Smooth muscle cell (in vitro differentiated cells): ENCODE data around the gene CIDEB. TPM values are rescaled to one million over a fixed set of nuclear protein-coding genes. Genes with fewer than 3 reads are reported as not detected.

ENCODE experiments used
- DNase-seq: peaks from one replicate; lab custom pipeline; 2025; ENCODE audit not compliant: unreplicated experiment; lab: John Stamatoyannopoulos, UW
- H2AFZ ChIP-seq: fragments of 200-600 bp; sonication (generic); 2 replicates; pipeline ENCODE4 v1.6.0; 2016; ENCODE audit warnings: antibody characterized with exemption, low read depth, mild to moderate bottlenecking
- H3F3A ChIP-seq: fragments of 200-600 bp; sonication (generic); 2 replicates; pipeline ENCODE4 v1.6.0; 2017; ENCODE audit warnings: antibody characterized with exemption, low read depth
- H3K27ac ChIP-seq: fragments of 200-600 bp; sonication (generic); 2 replicates; pipeline ENCODE4 v1.5.1; 2016; ENCODE audit warnings: low read depth, mild to moderate bottlenecking
- H3K27me3 ChIP-seq: fragments of 200-600 bp; sonication (generic); 2 replicates; pipeline ENCODE4 v1.6.1; 2016; ENCODE audit warnings: low read depth, mild to moderate bottlenecking
- H3K36me3 ChIP-seq: fragments of 200-600 bp; sonication (generic); 2 replicates; pipeline ENCODE4 v1.5.1; 2016; ENCODE audit warnings: low read depth
- H3K4me1 ChIP-seq: fragments of 200-600 bp; sonication (generic); 2 replicates; pipeline ENCODE4 v1.5.1; 2016; ENCODE audit warnings: low read depth
- H3K4me2 ChIP-seq: fragments of 200-600 bp; sonication (generic); 2 replicates; pipeline ENCODE4 v1.6.0; 2016; ENCODE audit warnings: mild to moderate bottlenecking
- H3K4me3 ChIP-seq: fragments of 200-600 bp; sonication (generic); 2 replicates; pipeline ENCODE4 v1.5.1; 2016; ENCODE audit warnings: mild to moderate bottlenecking
- H3K79me2 ChIP-seq: fragments of 200-600 bp; sonication (generic); 2 replicates; pipeline ENCODE4 v1.6.0; 2016; ENCODE audit warnings: low read depth, mild to moderate bottlenecking
- H3K9ac ChIP-seq: fragments of 200-600 bp; sonication (generic); 2 replicates; pipeline ENCODE4 v1.6.0; 2016; ENCODE audit warnings: low read depth
- H3K9me3 ChIP-seq: fragments of 200-600 bp; sonication (generic); replicated peaks from 2 replicates; pipeline ENCODE4 v1.5.1; 2016; ENCODE audit warnings: low read depth
- H4K20me1 ChIP-seq: fragments of 200-600 bp; sonication (generic); 2 replicates; pipeline ENCODE4 v1.6.0; 2016; ENCODE audit warnings: low read depth
- WGBS: methylation state at CpG from one replicate; pipeline ENCODE4 v1.1.7; 2016; ENCODE audit warnings: low lambda C conversion rate; 5-methylcytosine and 5-hydroxymethylcytosine counted together
- polyA plus RNA-seq: library from polyadenylated mRNA; unstranded; fragments of >200 nt; fragmentation: Nextera tagmentation; extraction: Ambion mirVana; gene quantifications from 2 replicates; pipeline ENCODE4 v1.2.1, GENCODE V29; 2016
- total RNA-seq: library from RNA; depleted of rRNA; stranded (reverse); fragments of >200 nt; gene quantifications from 2 replicates; pipeline ENCODE4 v1.2.3, GENCODE V29; 2014
- TF ChIP-seq, protein P1 (sequence below): fragments of 200-600 bp; sonication (generic); IDR thresholded peaks from 2 replicates; pipeline ENCODE4 v1.5.1; 2017; ENCODE audit warnings: borderline replicate concordance, mild to moderate bottlenecking, antibody characterized with exemption; ENCODE audit not compliant: insufficient read depth, poor library complexity, severe bottlenecking

CIDEB gene
- total and polyA plus RNA-seq, 2 experiments from 2014 or later, result not detected

GRCh38 chr14:24308342-24309124, 756 bp upstream of the CIDEB start:
- Histone ChIP-seq H3K27ac (no peak overlapping the region), H3K36me3 (no peaks in the 10 kb centered on the region), H3K4me1 (no peaks in the 10 kb centered on the region), H3F3A (no peaks in the 10 kb centered on the region), H3K4me2 (no peak overlapping the region), H3K27me3 (no peaks in the 10 kb centered on the region), H3K4me3 (no peak overlapping the region), H4K20me1 (no peaks in the 10 kb centered on the region), H3K9ac (no peak overlapping the region), H3K79me2 (no peaks in the 10 kb centered on the region), H3K9me3 (no peaks in the 10 kb centered on the region), H2AFZ (no peak overlapping the region)
- 91% methylated on average over 7 of the region's 7 CpGs for WGBS
- DNase-seq, result no peak
- TF ChIP-seq, protein P1, sequence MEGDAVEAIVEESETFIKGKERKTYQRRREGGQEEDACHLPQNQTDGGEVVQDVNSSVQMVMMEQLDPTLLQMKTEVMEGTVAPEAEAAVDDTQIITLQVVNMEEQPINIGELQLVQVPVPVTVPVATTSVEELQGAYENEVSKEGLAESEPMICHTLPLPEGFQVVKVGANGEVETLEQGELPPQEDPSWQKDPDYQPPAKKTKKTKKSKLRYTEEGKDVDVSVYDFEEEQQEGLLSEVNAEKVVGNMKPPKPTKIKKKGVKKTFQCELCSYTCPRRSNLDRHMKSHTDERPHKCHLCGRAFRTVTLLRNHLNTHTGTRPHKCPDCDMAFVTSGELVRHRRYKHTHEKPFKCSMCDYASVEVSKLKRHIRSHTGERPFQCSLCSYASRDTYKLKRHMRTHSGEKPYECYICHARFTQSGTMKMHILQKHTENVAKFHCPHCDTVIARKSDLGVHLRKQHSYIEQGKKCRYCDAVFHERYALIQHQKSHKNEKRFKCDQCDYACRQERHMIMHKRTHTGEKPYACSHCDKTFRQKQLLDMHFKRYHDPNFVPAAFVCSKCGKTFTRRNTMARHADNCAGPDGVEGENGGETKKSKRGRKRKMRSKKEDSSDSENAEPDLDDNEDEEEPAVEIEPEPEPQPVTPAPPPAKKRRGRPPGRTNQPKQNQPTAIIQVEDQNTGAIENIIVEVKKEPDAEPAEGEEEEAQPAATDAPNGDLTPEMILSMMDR, result no peak

DNA sequence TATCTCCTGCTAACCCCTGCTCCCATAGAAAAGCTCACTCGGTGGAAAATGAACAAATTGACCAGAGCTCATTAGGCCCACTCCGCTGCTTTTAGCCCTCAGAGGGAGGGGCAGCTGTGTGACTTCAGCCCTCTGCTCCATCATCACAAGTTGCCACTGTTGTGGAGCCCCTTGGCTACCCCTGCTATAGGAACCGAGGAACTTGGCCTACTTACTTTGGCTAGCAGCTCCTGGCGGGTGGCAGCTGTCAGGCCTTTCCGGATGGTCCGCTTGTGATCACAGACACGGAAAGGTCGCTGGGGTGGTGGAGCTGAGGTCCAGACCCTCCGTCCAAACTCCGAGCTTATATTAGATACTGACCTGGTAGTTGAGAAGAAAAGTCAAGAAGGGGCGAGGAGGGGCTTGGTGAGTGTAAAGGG, 612 bp downstream of the CIDEB start:
- WGBS, result 87% methylated on average over 11 of the region's 11 CpGs
- H3K9me3 ChIP-seq, result no peaks in the 10 kb centered on the region
- no peak overlapping the region for H3K4me2 ChIP-seq
- H3K27ac ChIP-seq, result no peak overlapping the region
- no peak for DNase-seq
- no peak overlapping the region for H2AFZ ChIP-seq
- no peaks in the 10 kb centered on the region for H3K36me3 ChIP-seq
- peak overlapping the region; percentile 17 for H3K4me3 ChIP-seq
- no peaks in the 10 kb centered on the region for H3K4me1 ChIP-seq
- H3K9ac ChIP-seq, result no peak overlapping the region
- TF ChIP-seq, protein P1, result no peak
- H3K27me3 ChIP-seq, result no peaks in the 10 kb centered on the region
- no peaks in the 10 kb centered on the region for H3K79me2 ChIP-seq
- no peaks in the 10 kb centered on the region for H4K20me1 ChIP-seq
- no peaks in the 10 kb centered on the region for H3F3A ChIP-seq

- Histone ChIP-seq H3K4me1 (peaks cover 6% of the 10 kb centered on the region), H3K9me3 (no peaks in the 10 kb centered on the region), H3K4me3 (no peak overlapping the region), H3K4me2 (no peak overlapping the region), H3K27ac (no peak overlapping the region), H3K27me3 (no peaks in the 10 kb centered on the region), H3K9ac (no peak overlapping the region), H3K36me3 (no peaks in the 10 kb centered on the region), H3K79me2 (peaks cover 13% of the 10 kb centered on the region), H2AFZ (no peak overlapping the region), H3F3A (no peaks in the 10 kb centered on the region), H4K20me1 (no peaks in the 10 kb centered on the region)
- TF ChIP-seq, protein P1, result no peak
- whole genome bisulfite sequencing, result 96% methylated on average over 11 of the region's 11 CpGs
- no peak for DNase-seq
Measured at GRCh38 chr14:24304019-24304387, 3.8 kb downstream of the CIDEB start.

DNA sequence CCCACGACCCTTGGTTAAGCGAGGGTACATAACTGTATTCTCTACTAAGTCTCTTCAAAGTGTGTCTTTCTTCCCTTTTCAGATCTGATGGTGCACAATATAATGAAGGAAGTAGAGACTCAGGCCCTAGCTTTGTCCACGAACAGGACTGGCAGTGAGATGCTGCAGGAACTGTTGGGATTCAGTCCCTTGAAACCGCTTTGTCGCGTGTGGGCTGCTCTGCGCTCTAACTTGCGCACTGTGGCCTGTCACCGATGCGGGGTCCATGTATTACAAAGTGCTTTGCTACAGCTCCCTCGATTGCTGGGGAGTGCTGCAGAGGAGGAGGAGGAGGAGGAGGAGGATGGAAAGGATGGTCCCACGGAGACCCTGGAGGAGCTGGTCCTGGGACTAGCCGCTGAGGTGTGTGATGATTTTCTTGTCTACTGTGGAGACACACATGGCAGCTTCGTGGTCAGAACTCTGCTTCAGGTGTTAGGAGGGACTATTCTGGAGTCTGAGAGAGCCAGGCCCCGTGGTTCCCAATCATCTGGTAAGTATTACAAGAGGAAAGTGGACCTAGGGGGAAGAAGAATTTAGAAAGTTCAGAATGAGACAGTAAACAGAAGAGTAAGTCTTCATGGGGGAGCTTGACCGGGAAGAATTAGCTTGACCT, 7.3 kb downstream of the CIDEB start:
- Histone ChIP-seq H3K4me1 (peaks cover 13% of the 10 kb centered on the region), H3K9ac (peak overlapping the region; percentile 92), H3K4me3 (peak overlapping the region; percentile 88), H2AFZ (peak overlapping the region; percentile 90), H3K36me3 (no peaks in the 10 kb centered on the region), H3K9me3 (no peaks in the 10 kb centered on the region), H3K27ac (peak overlapping the region; percentile 80), H3K27me3 (no peaks in the 10 kb centered on the region), H4K20me1 (no peaks in the 10 kb centered on the region), H3K4me2 (peak overlapping the region; percentile 99), H3F3A (peaks cover 7% of the 10 kb centered on the region), H3K79me2 (peaks cover 16% of the 10 kb centered on the region)
- DNase-seq, result no peak
- 44% methylated on average over 16 of the region's 16 CpGs for WGBS
- TF ChIP-seq, protein P1, result no peak
